Activated CD4-positive, CD25-positive, alpha-beta regulatory T cell (primary cell): Measurements from ENCODE around the gene HK1.
"Not testable (repeated sequence)": the region's sequence is repeated elsewhere in the genome, so short reads cannot be mapped to it uniquely, and the experiment has no call there.

Experiments used
- DNase-seq, 4 experiments: peaks; one replicate each; lab custom pipeline; 2025; lab: John Stamatoyannopoulos, UW

The HK1 gene

DNA sequence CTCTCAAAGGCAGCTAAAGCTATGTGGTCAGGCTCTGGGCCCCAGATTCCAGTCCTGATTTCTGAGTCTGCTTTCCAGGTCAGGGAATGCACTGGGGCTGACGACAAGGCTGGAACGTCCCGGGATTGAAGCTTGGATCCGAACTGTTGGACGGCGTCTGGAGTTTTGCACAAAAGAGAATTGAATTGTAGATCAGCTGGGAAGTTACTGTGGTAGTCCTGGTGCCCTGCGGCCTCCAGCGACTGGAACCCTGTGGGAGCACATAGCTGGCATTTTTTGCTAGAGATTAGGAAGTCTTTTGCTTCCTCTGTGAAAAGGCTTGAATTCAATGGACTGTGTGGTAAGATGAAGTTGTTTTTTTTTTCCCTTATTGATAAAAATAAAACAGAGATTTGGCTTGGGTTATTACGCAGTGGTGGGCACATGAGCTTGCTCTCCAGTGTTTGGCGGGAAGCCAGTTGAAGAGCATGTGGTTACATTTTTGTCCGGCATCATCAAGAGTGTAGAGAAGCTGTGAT lies at the start of gene HK1:
Gene HK1, plus strand, starts transcription at position 51 of the 518 bp plus-strand sequence.
- DNase-seq: no peak

GRCh38 chr10:69229616-69229916 lies 48.7 kb upstream of the HK1 start:
- no peak for DNase-seq

- no peak for DNase-seq
These were observed 48.2 kb upstream of the HK1 start for GRCh38 chr10:69230128-69230527.

GRCh38 chr10:69232252-69232651 lies 46.0 kb upstream of the HK1 start:
- no peak for DNase-seq

GRCh38 chr10:69232736-69233480 lies 45.4 kb upstream of the HK1 start:
- no peak for DNase-seq

DNA sequence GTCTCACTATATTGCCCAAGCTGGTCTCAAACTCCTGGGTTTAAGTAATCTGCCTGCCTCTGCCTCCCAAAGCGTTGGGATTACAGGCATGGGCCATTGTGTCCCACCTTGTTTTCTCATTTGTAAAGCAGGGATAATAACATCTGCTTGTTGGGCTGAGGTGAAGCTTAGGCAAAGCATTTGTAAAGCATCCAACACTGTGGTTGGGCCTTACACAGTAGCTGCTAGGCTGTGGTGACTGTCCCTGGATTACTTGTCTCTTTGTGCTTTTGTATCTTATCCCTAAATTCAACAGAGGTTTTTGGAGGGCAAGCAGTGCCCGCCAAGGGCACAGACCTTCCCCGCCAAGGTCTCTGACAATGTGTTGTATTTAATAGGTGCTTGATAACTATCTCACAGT lies 43.8 kb upstream of the HK1 start:
- no peak for DNase-seq

GRCh38 chr10:69237528-69238159 lies 40.7 kb upstream of the HK1 start:
- DNase-seq: peak; percentile 61 to 85 (median 78)

DNA sequence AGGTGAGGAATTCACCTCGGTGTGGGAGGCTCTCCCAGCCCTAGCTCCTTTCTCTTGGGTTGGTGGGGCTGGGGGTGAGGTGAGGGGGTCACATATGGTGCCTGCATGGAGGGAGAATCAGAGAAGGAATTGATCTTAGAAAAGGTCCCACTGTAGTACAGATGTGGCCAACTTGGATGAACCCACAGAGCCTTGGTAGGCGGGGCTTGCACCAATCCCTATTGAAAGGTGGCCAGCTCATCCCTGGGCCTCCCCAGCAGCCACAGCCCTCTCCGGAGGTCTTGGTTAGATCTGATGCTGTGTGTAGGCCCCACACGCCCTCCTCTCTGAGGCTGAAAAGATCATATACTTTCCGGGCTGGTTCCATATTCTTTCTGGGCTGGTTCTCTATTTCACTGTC lies 39.2 kb upstream of the HK1 start:
- no peak for DNase-seq

DNA sequence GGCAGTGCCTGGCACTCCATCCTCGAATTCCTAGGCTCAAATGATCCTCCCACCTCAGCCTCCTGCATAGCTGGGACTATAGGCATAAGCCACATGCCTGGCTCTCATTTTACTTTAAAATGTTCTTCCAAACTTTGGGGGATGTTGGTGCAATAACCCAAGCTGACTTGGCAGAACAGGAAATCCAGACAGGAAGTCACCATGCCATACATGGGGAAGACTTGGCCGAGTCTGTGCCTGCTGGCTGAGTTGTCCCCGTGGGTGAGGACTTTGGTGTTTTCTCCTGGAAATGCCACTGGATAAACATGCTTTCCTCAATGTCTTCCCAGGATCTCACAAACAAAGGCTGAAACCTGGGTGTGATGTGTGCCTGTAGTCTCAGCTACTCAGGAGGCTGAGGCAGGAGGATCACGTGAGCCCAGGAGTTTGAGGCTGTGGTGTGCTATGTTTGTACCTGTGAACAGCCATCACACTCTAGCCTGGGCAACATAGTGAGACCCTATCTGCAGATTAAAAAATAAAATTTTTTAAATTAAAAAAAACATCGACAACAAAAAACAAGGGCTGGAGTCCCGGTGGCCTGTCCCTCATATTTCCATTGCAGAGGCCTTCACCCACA lies 38.4 kb upstream of the HK1 start:
- DNase-seq: no peak

- DNase-seq: no peak
These were observed 37.8 kb upstream of the HK1 start for GRCh38 chr10:69240455-69240854.

GRCh38 chr10:69241575-69241974 lies 36.7 kb upstream of the HK1 start:
- DNase-seq: no peak

GRCh38 chr10:69242040-69242851 lies 36.0 kb upstream of the HK1 start:
- no peak for DNase-seq

GRCh38 chr10:69242852-69243212 lies 35.5 kb upstream of the HK1 start:
- no peak for DNase-seq

DNA sequence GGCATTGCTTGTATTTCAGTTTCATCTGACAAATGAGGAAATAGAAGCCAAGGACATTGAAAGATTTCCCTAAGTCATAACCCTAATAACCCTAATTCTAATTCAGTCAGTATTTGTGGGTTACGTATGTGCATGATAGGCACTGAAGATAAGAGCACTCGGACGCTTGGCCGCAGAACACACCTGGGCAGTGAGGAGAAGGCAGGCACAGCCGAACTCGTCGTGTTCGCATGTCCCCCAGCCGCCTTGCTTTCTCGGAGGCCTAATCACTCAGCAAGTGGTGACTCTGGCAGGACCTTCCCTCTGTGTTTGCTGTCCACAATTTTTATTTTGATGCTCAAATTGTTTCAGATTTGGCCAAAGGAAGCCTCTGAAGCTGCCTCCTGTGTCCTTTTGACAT lies 34.5 kb upstream of the HK1 start:
- DNase-seq: no peak

DNA sequence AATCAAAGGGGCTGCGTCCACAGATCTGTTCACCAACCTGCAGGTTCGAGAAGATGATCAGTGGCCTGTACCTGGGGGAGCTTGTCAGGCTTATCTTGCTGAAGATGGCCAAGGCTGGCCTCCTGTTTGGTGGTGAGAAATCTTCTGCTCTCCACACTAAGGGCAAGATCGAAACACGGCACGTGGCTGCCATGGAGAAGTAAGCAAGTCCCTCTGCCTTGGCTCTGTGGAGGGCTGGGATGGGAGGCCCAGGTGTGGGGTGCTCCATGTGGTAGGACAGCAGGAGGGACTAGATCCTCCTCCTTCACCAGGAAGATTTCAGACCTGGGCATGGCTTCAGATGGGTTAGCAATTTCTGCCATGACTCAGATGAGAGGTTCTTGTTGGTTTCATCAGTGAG lies 32.3 kb upstream of the HK1 start:
- no peak for DNase-seq

DNA sequence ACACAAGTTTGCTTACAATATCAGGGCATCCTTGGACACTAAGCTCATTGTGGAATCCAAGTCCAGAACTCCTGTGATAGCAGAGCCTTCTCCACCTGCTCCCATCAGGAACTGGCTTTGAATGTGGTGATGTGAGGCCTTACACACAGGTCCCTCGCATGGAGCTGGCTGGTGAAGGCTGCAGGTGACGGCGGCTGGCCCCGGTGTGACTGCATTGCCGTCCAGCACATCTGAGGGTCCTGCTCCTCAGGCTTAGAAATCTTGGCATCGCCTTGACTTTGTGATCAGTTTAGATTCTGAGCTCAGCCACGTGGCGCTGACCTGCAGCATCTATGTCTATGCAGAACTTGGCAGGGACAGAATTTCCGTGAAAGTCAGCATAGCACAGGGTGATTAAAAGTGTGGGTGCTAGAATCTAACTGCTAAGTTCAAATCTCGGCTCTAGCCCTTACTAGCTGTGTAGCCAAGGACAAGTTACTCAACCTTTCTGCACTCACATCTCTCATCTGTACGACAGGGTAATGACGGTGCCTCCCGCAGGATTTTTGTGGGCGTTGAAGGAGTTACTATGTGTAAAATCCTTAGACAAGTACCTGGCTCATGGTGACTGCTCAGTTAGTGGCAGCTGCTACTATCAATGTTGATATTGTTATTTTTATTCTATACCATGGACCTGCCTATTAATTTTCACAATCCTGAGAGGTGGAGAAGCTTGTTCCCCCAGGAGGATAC lies 31.5 kb upstream of the HK1 start:
- no peak for DNase-seq

DNA sequence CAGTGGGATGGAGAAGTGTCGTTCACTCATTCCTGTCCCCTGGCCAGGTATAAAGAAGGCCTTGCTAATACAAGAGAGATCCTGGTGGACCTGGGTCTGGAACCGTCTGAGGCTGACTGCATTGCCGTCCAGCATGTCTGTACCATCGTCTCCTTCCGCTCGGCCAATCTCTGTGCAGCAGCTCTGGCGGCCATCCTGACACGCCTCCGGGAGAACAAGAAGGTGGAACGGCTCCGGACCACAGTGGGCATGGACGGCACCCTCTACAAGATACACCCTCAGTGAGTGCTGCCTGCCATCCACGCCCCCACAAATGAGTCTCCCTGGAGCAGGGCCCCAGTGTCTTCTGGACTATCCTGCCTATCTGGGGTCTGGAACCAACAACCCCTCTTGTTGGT lies 31.0 kb upstream of the HK1 start:
- DNase-seq: no peak

- DNase-seq: no peak
These were observed 30.1 kb upstream of the HK1 start for GRCh38 chr10:69248117-69248730.

- no peak for DNase-seq
These were observed 28.3 kb upstream of the HK1 start for GRCh38 chr10:69250041-69250440.

- not testable (repeated sequence) for DNase-seq
These were observed 26.9 kb upstream of the HK1 start for GRCh38 chr10:69251417-69251816.

DNA sequence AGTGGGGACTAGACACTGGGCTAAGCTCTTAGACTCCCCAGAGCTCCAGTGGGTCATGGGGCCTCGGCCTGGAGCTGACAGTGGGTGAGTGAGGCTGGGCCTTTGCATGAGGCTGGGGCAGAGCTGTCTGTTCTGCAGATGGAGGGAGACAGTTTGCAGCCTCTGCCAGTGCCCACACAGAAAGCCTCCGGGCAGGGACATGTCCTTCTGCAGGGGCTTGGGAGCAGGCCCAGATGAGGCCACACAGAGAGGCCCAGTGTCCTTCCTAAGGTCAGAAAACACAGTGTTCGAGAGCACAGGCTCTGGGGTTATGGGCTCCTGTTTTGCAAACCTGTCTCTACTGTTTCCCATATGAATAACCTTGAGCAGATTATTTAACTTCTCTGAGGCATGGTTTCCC lies 25.1 kb upstream of the HK1 start:
- DNase-seq: no peak
